ENCODE data around the gene GNGT1.

The GNGT1 gene

DNA sequence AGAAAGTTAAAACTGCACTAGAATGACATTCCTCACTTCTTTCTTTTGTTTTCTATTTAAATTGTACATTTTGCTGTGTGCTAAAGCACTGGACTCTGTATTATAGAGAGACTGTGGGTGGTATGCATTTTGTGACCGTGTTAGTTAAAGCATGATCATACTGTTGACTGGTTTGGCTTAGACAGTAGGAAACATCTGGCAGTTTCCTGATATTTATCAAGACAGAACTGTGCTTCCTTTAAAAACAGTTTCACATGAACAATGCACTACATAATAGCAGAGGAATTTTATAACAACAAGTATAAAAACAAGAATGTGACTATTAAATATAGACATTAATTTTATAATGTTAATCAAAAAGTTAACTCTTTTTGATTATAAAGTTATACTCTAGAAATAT, 38.3 kb downstream of the GNGT1 start:
- DNase-seq, result no peak

DNA sequence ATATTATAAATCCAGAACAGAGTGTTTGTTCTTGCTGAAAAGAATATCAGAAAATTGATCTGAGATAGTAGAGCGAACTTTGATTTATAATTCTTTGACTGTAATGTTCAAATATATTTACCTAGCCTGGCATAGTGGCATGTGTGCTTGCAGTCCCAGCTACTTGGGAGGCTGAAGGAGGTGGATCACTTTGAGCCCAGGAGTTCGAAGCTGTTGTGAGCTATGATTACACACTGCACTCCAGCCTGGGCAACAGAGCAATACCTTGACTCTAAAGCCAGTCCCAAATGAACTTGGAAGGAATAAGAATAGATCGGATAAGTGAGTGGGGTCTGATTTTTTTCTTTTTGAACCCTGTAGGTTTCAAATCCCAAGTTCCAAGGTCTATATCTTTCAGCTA, 38.7 kb downstream of the GNGT1 start:
- no peak for DNase-seq

DNA sequence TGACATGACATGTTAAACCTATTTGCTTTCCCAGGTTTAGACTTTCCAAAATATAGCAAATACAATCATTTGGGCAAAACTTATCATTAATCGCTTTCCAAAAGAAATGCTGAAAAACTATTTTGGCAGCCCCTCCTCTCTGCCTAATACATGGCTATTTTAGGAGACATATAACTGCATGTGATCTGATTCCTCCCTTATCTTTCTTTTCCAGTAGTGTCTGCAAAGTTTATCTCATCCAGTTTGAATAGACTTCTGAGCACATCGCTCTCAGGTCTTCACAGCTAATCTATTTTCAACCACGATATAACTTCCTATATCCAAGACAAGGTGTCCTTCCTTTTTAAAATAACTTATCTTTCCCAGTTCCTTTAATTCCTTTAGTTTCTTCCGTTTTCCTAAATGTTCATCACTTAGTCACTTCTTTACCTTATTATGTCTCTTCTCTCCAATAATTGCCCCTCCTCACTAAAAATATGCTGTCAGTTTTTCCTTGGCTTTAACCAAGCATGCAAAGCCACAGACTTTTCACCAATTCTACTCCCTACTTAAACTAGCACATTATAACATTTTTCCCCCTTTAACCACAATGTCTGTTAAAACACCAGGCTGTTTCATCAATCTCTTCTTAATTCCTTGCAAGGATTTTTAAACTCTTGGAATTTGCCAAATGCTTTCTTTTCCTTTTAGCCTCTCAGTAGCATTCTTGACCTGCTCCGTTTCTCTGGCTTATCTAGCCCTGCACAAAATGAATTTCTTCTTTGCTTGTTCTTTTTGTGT, 39.6 kb downstream of the GNGT1 start:
- no peak for DNase-seq

DNA sequence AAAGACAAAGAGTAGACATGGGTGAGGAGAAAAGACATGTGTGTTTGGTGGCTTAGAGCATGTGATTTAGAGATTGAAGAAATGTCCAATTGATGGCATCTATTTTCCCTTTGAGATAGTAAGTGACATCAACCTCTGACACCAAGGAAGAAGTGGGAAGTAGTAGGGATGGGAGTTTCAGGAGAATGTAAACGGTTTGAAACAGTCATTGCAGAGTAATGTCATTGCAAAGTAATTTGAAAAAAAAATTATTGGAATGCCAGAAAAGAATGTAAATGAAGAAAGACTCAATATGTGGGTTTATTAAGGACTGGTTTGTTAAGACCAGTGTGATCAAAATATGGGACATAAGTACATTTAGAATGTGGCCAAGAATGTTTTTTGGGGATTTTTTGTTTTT, 41.7 kb downstream of the GNGT1 start:
- DNase-seq, result no peak

DNA sequence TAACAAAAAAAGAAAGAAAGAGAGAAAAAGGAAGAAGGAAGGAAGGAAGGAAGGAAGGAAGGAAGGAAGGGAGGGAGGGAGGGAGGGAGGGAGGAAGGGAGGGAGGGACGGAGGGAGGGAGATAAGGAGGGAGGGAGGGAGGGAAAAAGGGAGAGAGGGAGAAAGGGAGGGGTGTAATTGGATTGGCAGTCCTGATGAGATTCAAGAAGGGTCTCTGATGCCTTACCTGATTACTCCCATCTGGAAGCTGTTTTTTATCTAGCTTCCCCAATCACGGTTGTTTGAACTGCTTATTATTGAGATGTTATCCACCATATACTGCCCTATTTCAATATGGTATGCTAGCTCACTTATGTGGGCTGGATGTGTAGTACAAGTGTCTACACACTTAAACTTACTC, 42.5 kb downstream of the GNGT1 start:
- DNase-seq, result no peak

DNA sequence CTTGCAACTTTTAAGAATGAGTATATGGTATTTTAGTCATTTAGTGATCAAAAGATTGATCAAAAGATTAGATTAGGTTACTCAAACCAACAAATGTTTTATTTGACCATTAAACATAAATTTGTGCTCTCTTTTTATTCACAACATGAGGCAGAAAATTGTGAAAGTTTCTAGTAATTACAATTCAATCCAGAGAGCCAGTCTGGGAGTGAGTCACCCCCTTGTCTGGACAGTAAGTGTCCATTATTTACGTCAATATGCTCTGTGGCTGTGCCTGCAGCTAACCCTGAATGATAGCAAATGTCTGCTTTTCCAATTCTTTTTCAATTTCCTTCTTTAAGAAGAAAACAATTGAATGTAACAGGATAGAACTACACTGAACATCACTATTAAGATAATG, 43.1 kb downstream of the GNGT1 start:
- no peak for DNase-seq

DNA sequence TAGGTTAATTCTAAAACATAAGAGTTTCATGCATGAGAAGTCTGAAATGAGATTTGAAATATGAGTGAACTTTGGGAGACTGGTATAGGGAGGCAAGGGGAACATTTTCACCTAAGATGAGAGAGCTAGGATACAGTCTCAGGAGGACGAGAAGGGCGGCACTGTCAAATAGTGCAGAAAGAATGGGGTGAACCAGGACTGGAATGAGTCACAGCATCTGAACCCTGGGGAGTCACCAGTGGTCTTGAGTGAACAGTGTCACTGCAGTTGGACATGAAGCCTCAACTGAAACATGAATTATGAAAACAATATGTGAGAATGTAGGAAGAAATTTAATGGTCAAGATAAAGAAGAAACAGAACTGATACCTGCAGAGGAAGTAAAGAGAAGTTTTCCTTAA, 48.9 kb downstream of the GNGT1 start:
- no peak for DNase-seq

DNA sequence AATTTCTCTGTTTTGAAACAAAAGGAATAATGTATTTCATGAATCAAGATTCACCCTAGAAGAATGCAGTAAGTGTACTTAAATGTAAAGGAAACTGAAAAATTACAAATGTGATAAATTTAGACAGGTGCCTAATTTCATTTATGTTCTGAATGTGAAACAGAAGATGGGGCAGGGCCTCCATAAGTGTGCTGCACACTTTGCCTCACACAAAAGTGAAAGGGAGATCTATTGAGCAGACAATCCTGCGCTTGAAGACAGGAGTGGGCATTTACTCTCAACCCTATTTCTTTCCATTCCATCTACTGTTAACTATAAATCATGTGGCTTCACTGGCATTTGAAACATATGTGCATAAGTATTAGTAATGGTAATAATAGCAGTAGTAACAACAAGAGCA, 51.4 kb downstream of the GNGT1 start:
- no peak for DNase-seq

DNA sequence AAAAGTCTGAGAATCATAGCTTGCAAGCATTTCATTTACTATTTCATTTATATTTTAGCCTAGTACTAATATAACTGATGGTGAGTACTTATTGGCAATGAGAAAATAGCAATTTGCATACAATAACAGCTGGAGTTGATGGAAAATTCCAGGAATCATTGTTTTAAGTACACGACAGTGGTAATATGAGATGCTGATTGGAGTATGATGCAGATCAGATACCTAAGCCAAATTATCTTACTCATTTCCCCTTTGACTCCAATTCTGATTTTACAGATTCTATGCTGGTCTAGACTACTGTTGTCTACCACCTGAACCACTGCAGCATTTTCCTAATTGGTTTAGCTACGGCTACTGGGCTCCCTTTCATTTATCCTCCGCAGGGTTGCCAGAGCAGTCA, 51.8 kb downstream of the GNGT1 start:
- no peak for DNase-seq

DNA sequence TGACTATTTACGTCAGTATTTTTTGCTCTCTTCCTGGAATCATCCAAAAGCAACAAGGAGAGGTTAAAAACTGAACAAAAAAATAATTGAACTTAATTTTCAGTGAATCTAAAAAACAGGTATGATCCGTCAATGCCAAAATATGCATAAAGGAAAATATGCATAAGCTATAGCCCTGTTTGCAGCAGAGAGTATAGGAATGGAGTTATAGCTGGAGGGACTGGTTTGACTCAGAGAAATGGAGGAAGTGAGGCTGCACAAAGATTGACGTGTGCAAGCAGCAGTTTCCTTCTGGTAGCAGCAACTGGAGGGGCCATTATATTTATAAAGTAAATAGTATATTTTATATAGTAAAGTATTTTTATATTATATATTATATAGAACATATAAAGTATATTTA, 52.3 kb downstream of the GNGT1 start:
- DNase-seq, result no peak

Measured in DMS79 treated with DMSO at 0.1 percent for 48 hours (cell line).